Endothelial cell of umbilical vein (primary cell): ENCODE results near the gene CDK7.

Experiments
- CTCF ChIP-seq, 2 donors: IDR thresholded peaks; 1 replicate in 1 of 2; 2 replicates in 1 of 2; pipeline ENCODE4 v1.5.1; 2011; ENCODE audit warnings: low read length in 2 of 2, mild to moderate bottlenecking in 2 of 2, moderate library complexity in 2 of 2, control low read depth in 1 of 2, inconsistent platforms in 1 of 2, low read depth in 1 of 2; ENCODE audit not compliant: insufficient read depth in 1 of 2; ENCODE audit errors: extremely low read depth in 1 of 2
- EZH2 ChIP-seq: IDR thresholded peaks from 2 replicates; pipeline ENCODE4 v1.6.1; 2012; ENCODE audit warnings: borderline replicate concordance, low read depth, mild to moderate bottlenecking, moderate library complexity, low read length, inconsistent platforms; ENCODE audit not compliant: severe bottlenecking
- POLR2A ChIP-seq: IDR thresholded peaks from 2 replicates; pipeline ENCODE4 v1.6.1; 2012; ENCODE audit warnings: low read depth, mild to moderate bottlenecking, control low read depth, low read length

- no peak for TF ChIP-seq CTCF (IDR thresholded peaks at IDR 0.05; ENCODE audit: extremely low read depth in 1 of 2, insufficient read depth in 1 of 2, low read depth in 1 of 2, low read length in 2 of 2)
- TF ChIP-seq EZH2: no peak
- TF ChIP-seq POLR2A: no peak
These were observed 17.6 kb upstream of the CDK7 start for GRCh38 chr5:69217151-69217511.
